Subcutaneous adipose tissue (tissue), 4 donors: ENCODE measurements around the gene IFNW1. TPM values are rescaled to one million over a fixed set of nuclear protein-coding genes. Genes with fewer than 3 reads are reported as not detected.

Experiments used
- CTCF ChIP-seq: fragments of 450-650 bp; IDR thresholded peaks from one replicate; pipeline ENCODE4 v1.5.1; 2016; ENCODE audit warnings: low read depth, mild to moderate bottlenecking, control low read depth, antibody characterized with exemption, moderate library complexity
- small RNA-seq: library from RNA; depleted of rRNA; stranded (forward); fragments of <200 nt; gene quantifications from one replicate; pipeline ENCODE3, GENCODE V24; 2016
- total RNA-seq, 4 donors: library from RNA; depleted of rRNA; stranded (reverse); fragments of >200 nt; gene quantifications; one replicate each; pipeline ENCODE4 v1.1.0, GENCODE V29; 2016

IFNW1 gene
- total RNA-seq, 4 donors from 2014 or later: not detected

GRCh38 chr9:21097817-21098216 lies 43.8 kb downstream of the IFNW1 start:
- no peak for TF ChIP-seq CTCF

- TF ChIP-seq CTCF: no peak
Observed at GRCh38 chr9:21096901-21097255, 44.8 kb downstream of the IFNW1 start.

GRCh38 chr9:21096172-21096900 lies 45.3 kb downstream of the IFNW1 start:
- TF ChIP-seq CTCF: no peak

GRCh38 chr9:21095561-21095960 lies 46.1 kb downstream of the IFNW1 start:
- no peak for TF ChIP-seq CTCF

Small RNA genes lying within 50 kb of the gene (small RNA-seq; reads per million reads assigned to genes)
- gene IFNWP4 (not detected), gene RF00019 (0.49 reads per million)

Other genes with a start within 250 kb of the IFNW1 start
- gene HACD4, start 110.2 kb downstream of the IFNW1 start, total RNA-seq: 1 to 10 TPM; 1.3 to 9.3 (median 5.6) TPM
- gene IFNB1, start 63.9 kb downstream of the IFNW1 start, total RNA-seq: not detected
- gene IFNA21, start 24.8 kb upstream of the IFNW1 start, total RNA-seq: not detected
- gene IFNA4, start 45.8 kb upstream of the IFNW1 start, total RNA-seq: not detected
- not detected for gene IFNA7, start 60.4 kb upstream of the IFNW1 start, total RNA-seq
- not detected for gene IFNA10, start 65.3 kb upstream of the IFNW1 start, total RNA-seq
- gene IFNA16, start 75.5 kb upstream of the IFNW1 start, total RNA-seq: not detected
- not detected for gene IFNA17, start 86.4 kb upstream of the IFNW1 start, total RNA-seq
- gene IFNA14, start 98.2 kb upstream of the IFNW1 start, total RNA-seq: not detected
- gene IFNA5, start 163.5 kb upstream of the IFNW1 start, total RNA-seq: under 1 TPM in 1 of 4 donors, not detected in 3; 0.51 TPM
- 10 to 100 TPM; 18.6 to 28.4 (median 26.5) TPM for gene KLHL9, start 193.6 kb upstream of the IFNW1 start, total RNA-seq
- gene IFNA6, start 209.1 kb upstream of the IFNW1 start, total RNA-seq: not detected
- not detected for gene IFNA13, start 226.2 kb upstream of the IFNW1 start, total RNA-seq
- gene IFNA2, start 243.6 kb upstream of the IFNW1 start, total RNA-seq: not detected